ENCODE data around the gene CTH.

GRCh38 chr1:70376196-70376595 lies 34.9 kb upstream of the CTH start:
- TF ChIP-seq CTCF (IDR thresholded peaks at IDR 0.05; ENCODE audit: low read depth, low read length, poor library complexity, severe bottlenecking) (no peak), EZH2phosphoT487 (IDR thresholded peaks at IDR 0.05; ENCODE audit: borderline replicate concordance, low read length) (no peak)

All from DOHH2 (cell line).